ENCODE results near the gene EXD3.

The EXD3 gene

DNA sequence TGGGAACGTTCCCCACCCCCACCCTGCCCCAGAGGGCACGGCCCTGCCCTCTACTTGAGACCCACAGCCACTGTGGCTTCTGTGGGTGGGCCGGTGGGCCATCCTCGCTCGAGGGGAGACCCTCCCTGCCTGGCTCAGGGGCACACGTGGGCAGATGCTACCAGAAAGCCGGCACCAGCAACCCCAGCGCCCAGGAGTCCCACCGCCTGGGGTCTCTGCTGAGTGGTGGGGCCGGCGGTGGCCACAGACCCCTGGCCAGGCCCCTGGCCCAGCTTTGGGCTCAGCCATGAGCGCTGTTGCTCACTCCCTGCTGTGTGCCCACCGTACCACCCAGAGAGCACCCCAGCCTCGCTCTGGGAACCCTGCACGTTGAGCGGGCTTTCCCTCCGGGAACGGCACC lies 104.4 kb downstream of the EXD3 start:
- TF ChIP-seq, protein P1, sequence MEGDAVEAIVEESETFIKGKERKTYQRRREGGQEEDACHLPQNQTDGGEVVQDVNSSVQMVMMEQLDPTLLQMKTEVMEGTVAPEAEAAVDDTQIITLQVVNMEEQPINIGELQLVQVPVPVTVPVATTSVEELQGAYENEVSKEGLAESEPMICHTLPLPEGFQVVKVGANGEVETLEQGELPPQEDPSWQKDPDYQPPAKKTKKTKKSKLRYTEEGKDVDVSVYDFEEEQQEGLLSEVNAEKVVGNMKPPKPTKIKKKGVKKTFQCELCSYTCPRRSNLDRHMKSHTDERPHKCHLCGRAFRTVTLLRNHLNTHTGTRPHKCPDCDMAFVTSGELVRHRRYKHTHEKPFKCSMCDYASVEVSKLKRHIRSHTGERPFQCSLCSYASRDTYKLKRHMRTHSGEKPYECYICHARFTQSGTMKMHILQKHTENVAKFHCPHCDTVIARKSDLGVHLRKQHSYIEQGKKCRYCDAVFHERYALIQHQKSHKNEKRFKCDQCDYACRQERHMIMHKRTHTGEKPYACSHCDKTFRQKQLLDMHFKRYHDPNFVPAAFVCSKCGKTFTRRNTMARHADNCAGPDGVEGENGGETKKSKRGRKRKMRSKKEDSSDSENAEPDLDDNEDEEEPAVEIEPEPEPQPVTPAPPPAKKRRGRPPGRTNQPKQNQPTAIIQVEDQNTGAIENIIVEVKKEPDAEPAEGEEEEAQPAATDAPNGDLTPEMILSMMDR (IDR thresholded peaks at IDR 0.05): no peak
- Histone ChIP-seq H3K27ac (peak overlapping the region; percentile 25 to 65), H3K4me3 (peak overlapping the region; percentile 46)
- no peak for DNase-seq (ENCODE audit: low spot score)

GRCh38 chr9:137317718-137318511 lies 105.0 kb downstream of the EXD3 start:
- Histone ChIP-seq H3K27ac (peak overlapping the region in 1 of 2 donors; percentile 65), H3K4me3 (no peak overlapping the region)
- DNase-seq (ENCODE audit: low spot score): peak; percentile 62
- TF ChIP-seq, protein P1 (IDR thresholded peaks at IDR 0.05): no peak

GRCh38 chr9:137317021-137317717 lies 105.8 kb downstream of the EXD3 start:
- Histone ChIP-seq H3K27ac (peak overlapping the region in 1 of 2 donors; percentile 6), H3K4me3 (no peak overlapping the region)
- TF ChIP-seq, protein P1 (IDR thresholded peaks at IDR 0.05): no peak
- DNase-seq (ENCODE audit: low spot score): peak; percentile 72

DNA sequence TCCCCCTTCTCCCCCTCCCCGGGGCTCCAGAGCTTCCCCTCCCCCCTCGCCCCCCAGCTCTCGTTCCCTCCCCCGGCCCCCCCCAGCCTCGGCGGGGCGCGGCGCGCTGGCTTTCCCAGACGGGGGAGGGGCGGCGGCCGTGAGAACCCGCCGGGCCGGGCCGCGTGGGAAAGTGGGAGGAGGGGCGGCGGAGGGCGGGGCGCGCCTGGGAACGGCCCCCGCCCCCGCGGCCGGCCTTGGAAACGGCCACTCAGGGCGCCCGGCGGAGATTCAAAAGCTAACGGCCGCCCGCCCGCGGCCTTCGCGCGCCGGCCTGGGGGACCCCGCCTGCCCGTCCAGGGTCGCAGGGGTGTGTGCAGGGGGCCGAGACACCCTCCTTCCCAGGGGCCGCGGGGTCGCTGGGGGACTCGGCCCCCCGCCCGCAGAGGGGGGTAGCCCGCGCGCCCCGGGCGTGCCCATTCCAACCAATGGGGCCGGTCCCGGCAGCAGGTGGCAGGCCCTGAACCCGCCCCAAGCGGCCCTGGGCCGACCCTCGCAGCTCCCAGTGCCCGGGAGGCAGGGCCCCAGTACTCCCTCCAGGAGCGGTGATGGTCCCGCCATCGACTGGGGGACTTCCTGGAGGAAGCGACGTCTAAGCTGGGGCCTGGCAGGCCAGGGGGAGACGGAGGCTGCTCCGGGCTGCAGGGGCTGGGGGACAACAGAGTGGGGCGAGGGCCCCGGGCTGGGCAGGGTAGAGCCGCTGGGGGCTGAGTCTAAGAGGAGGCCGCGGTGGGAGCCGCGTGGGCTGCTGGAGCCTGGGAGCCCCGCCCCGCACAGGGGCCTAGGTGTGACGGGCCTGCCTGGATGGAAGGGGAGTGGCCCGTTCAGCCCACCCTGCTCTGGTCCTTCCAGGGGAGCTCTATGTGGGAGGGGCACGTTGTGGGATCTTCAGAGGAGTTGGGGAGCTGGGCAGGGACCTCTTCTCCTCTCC lies 106.7 kb downstream of the EXD3 start:
- DNase-seq (ENCODE audit: low spot score): peak; percentile 71
- H3K4me3 ChIP-seq: peak overlapping the region; percentile 68
- H3K27ac ChIP-seq: peak overlapping the region in 1 of 2 donors; percentile 6
- TF ChIP-seq, protein P1 (IDR thresholded peaks at IDR 0.05): no peak

DNA sequence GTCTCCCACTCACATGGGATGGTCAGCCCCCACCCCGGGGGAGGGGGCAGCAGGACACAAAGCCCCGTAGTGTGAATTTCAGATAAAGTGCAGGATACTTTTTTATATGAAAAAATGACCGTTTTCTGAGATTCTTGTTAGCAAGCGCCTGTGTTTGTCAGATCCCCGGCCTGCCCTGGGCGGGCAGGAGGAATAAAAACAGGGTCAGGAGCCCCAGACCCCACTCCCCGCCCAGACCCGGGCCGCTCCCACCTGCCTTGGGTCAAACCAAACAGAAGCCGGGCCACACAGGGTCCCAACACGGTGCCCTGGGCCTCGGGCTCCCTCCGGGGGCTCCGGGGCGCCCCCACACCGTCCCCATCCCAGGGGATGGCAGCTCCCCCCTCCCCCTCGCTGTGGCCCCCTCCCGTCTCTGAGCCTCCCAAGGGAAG lies 107.4 kb downstream of the EXD3 start:
- Histone ChIP-seq H3K27ac (peak overlapping the region in 1 of 2 donors; percentile 7), H3K4me3 (peak overlapping the region; percentile 68)
- DNase-seq (ENCODE audit: low spot score): peak; percentile 71
- TF ChIP-seq, protein P1 (IDR thresholded peaks at IDR 0.05): no peak
